HepG2 (cell line): ENCODE measurements around the gene CCDC57. TPM values are rescaled to one million over a fixed set of nuclear protein-coding genes. Genes with fewer than 3 reads are reported as not detected.
A peak's percentile ranks its signal among the peaks of the same experiment; 100 is the strongest.

Experiments
- AGO2 ChIP-seq: fragments of 200-400 bp; formaldehyde crosslinking; optimal IDR thresholded peaks from 2 replicates; pipeline ENCODE3; 2017; ENCODE audit warnings: mild to moderate bottlenecking, low read depth, low read length, moderate library complexity
- NFYC ChIP-seq: IDR thresholded peaks from 2 replicates; pipeline ENCODE4 v1.6.1; 2016; ENCODE audit warnings: missing genetic modification reagents, missing compliant biosample characterization
- NR2F1 ChIP-seq, 2 experiments: fragments of 450-650 bp in 1 of 2; formaldehyde crosslinking in 1 of 2; IDR thresholded peaks; 2 replicates each; pipeline versions ENCODE4 v1.5.0 to v1.6.1; 2016 to 2020; ENCODE audit warnings: mild to moderate bottlenecking in 1 of 2, missing compliant biosample characterization in 1 of 2, missing genetic modification reagents in 1 of 2, moderate library complexity in 1 of 2
- RFXAP ChIP-seq: sonication (generic); formaldehyde crosslinking; IDR thresholded peaks from 2 replicates; pipeline ENCODE4 v1.4.0; 2020; ENCODE audit warnings: missing genetic modification reagents, borderline replicate concordance
- RORA ChIP-seq: sonication (generic); formaldehyde crosslinking; IDR thresholded peaks from 2 replicates; pipeline ENCODE4 v1.5.0; 2020; ENCODE audit warnings: mild to moderate bottlenecking, missing genetic modification reagents, moderate library complexity
- SMYD3 ChIP-seq: sonication (generic); formaldehyde crosslinking; IDR thresholded peaks from 2 replicates; pipeline ENCODE4 v1.8.1; 2023; ENCODE audit warnings: mild to moderate bottlenecking, missing genetic modification reagents
- ZNF549 ChIP-seq: sonication (generic); formaldehyde crosslinking; IDR thresholded peaks from 2 replicates; pipeline ENCODE4 v1.5.0; 2020; ENCODE audit warnings: missing genetic modification reagents
- polyA plus RNA-seq, 8 experiments: library from polyadenylated mRNA; depleted of rRNA in 3 of 8; stranded (reverse) in 7 of 8; unstranded in 1 of 8; fragments of >200 nt; fragmentation: Illumina TruSeq in 4 of 8; extraction: Trizol in 4 of 8; gene quantifications; 2 replicates each; pipeline versions ENCODE4 v1.2.1 to v1.2.3, GENCODE V29; 2011 to 2016; ENCODE audit warnings: low read depth in 4 of 8, missing spikeins in 1 of 8, mixed read lengths in 1 of 8; ENCODE audit not compliant: insufficient read depth in 1 of 8
- total RNA-seq, 5 experiments: library from RNA; depleted of rRNA; stranded (reverse); fragments of >200 nt; fragmentation: Illumina TruSeq; extraction: Trizol; gene quantifications; 2 replicates each; pipeline ENCODE4 v1.2.3, GENCODE V29; 2016; ENCODE audit warnings: low read depth in 1 of 5
- TF ChIP-seq, protein P1 (sequence below): sonication (generic); formaldehyde crosslinking; IDR thresholded peaks from 2 replicates; pipeline ENCODE4 v1.4.0; 2020; ENCODE audit warnings: missing genetic modification reagents, borderline replicate concordance
- TF ChIP-seq, protein P2 (sequence below): sonication (generic); formaldehyde crosslinking; IDR thresholded peaks from 2 replicates; pipeline ENCODE4 v1.5.0; 2020; ENCODE audit warnings: mild to moderate bottlenecking, missing genetic modification reagents, borderline replicate concordance
- TF ChIP-seq, protein P3 (sequence below): sonication (generic); formaldehyde crosslinking; IDR thresholded peaks from 2 replicates; pipeline ENCODE4 v1.9.0; 2021; ENCODE audit warnings: mild to moderate bottlenecking, missing genetic modification reagents
- TF ChIP-seq, protein P4 (sequence below): IDR thresholded peaks from 2 replicates; pipeline ENCODE4 v1.6.1; 2016; ENCODE audit warnings: low read depth, borderline replicate concordance
- TF ChIP-seq, protein P5 (sequence below): sonication (generic); formaldehyde crosslinking; IDR thresholded peaks from 2 replicates; pipeline ENCODE4 v1.4.0; 2020; ENCODE audit warnings: mild to moderate bottlenecking, missing genetic modification reagents, borderline replicate concordance
- TF ChIP-seq, protein P6 (sequence below): sonication (generic); formaldehyde crosslinking; IDR thresholded peaks from 2 replicates; pipeline ENCODE4 v1.8.1; 2022; ENCODE audit warnings: mild to moderate bottlenecking, missing genetic modification reagents

CCDC57 gene
- total and polyA plus RNA-seq, 2 of the 13 experiments (the other 11 are each of a cell fraction or from before 2014, with no cell fraction given), result 59.3 to 59.9 TPM

DNA sequence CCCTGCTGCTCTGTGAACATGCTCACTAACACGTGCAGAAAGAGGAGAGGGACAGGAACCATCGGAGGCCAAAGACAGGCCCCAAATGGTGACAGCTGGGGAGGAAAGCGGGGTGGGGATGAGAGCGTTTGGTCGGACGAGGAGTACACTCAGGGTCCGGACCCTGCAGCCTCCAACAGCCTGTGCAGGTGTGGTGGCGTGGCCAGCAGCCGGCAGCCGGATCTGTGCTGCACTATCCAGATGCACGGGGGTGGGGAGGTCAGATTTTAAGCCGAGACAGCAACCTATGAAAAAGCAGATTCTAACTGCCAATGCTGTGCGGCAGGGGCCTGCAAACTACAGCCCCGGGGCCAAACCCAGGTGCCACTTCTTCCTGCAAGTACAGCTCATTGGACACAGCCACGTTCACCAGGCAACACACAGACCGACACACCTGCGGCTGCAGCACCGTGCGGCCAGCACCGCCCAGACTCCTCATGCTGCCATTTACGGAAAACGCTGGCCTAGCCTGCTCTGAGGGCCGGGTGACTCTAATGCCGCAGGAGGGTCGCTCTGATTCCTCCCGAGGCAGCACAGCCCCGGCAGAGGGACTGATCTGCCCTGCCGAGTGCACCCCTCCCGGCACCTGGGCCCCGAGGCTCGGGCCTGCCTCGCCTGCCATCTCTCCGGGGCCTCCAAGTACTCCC, 37.4 kb upstream of the CCDC57 start (continued):
- no peak for TF ChIP-seq NR2F1 (CRISPR knock-in tag; IDR thresholded peaks at IDR 0.05)
- TF ChIP-seq, protein P1, sequence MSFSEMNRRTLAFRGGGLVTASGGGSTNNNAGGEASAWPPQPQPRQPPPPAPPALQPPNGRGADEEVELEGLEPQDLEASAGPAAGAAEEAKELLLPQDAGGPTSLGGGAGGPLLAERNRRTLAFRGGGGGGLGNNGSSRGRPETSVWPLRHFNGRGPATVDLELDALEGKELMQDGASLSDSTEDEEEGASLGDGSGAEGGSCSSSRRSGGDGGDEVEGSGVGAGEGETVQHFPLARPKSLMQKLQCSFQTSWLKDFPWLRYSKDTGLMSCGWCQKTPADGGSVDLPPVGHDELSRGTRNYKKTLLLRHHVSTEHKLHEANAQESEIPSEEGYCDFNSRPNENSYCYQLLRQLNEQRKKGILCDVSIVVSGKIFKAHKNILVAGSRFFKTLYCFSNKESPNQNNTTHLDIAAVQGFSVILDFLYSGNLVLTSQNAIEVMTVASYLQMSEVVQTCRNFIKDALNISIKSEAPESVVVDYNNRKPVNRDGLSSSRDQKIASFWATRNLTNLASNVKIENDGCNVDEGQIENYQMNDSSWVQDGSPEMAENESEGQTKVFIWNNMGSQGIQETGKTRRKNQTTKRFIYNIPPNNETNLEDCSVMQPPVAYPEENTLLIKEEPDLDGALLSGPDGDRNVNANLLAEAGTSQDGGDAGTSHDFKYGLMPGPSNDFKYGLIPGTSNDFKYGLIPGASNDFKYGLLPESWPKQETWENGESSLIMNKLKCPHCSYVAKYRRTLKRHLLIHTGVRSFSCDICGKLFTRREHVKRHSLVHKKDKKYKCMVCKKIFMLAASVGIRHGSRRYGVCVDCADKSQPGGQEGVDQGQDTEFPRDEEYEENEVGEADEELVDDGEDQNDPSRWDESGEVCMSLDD (CRISPR knock-in tag), result no peak
- TF ChIP-seq, protein P2, sequence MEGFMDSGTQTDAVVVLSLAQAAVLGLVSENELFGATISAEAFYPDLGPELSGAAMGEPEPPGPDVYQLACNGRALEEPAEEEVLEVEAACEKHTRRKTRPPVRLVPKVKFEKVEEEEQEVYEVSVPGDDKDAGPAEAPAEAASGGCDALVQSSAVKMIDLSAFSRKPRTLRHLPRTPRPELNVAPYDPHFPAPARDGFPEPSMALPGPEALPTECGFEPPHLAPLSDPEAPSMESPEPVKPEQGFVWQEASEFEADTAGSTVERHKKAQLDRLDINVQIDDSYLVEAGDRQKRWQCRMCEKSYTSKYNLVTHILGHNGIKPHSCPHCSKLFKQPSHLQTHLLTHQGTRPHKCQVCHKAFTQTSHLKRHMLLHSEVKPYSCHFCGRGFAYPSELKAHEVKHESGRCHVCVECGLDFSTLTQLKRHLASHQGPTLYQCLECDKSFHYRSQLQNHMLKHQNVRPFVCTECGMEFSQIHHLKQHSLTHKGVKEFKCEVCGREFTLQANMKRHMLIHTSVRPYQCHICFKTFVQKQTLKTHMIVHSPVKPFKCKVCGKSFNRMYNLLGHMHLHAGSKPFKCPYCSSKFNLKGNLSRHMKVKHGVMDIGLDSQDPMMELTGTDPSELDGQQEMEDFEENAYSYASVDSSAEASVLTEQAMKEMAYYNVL, result no peak
- TF ChIP-seq, protein P3, sequence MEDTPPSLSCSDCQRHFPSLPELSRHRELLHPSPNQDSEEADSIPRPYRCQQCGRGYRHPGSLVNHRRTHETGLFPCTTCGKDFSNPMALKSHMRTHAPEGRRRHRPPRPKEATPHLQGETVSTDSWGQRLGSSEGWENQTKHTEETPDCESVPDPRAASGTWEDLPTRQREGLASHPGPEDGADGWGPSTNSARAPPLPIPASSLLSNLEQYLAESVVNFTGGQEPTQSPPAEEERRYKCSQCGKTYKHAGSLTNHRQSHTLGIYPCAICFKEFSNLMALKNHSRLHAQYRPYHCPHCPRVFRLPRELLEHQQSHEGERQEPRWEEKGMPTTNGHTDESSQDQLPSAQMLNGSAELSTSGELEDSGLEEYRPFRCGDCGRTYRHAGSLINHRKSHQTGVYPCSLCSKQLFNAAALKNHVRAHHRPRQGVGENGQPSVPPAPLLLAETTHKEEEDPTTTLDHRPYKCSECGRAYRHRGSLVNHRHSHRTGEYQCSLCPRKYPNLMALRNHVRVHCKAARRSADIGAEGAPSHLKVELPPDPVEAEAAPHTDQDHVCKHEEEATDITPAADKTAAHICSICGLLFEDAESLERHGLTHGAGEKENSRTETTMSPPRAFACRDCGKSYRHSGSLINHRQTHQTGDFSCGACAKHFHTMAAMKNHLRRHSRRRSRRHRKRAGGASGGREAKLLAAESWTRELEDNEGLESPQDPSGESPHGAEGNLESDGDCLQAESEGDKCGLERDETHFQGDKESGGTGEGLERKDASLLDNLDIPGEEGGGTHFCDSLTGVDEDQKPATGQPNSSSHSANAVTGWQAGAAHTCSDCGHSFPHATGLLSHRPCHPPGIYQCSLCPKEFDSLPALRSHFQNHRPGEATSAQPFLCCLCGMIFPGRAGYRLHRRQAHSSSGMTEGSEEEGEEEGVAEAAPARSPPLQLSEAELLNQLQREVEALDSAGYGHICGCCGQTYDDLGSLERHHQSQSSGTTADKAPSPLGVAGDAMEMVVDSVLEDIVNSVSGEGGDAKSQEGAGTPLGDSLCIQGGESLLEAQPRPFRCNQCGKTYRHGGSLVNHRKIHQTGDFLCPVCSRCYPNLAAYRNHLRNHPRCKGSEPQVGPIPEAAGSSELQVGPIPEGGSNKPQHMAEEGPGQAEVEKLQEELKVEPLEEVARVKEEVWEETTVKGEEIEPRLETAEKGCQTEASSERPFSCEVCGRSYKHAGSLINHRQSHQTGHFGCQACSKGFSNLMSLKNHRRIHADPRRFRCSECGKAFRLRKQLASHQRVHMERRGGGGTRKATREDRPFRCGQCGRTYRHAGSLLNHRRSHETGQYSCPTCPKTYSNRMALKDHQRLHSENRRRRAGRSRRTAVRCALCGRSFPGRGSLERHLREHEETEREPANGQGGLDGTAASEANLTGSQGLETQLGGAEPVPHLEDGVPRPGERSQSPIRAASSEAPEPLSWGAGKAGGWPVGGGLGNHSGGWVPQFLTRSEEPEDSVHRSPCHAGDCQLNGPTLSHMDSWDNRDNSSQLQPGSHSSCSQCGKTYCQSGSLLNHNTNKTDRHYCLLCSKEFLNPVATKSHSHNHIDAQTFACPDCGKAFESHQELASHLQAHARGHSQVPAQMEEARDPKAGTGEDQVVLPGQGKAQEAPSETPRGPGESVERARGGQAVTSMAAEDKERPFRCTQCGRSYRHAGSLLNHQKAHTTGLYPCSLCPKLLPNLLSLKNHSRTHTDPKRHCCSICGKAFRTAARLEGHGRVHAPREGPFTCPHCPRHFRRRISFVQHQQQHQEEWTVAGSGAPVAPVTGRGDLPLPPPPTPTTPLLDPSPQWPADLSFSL, result no peak
- TF ChIP-seq, protein P4, sequence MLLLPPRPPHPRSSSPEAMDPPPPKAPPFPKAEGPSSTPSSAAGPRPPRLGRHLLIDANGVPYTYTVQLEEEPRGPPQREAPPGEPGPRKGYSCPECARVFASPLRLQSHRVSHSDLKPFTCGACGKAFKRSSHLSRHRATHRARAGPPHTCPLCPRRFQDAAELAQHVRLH (CRISPR knock-in tag), result no peak
- 0 out of 2 replicates have a peak, but pooled peaks have one; percentile 33 for TF ChIP-seq RFXAP
- TF ChIP-seq AGO2, result peak; percentile 50
- TF ChIP-seq ZNF549 (CRISPR knock-in tag), result no peak
- no peak for TF ChIP-seq NFYC (CRISPR knock-in tag)
- TF ChIP-seq SMYD3 (CRISPR knock-in tag), result no peak
- TF ChIP-seq RORA, result no peak
- TF ChIP-seq, protein P5, sequence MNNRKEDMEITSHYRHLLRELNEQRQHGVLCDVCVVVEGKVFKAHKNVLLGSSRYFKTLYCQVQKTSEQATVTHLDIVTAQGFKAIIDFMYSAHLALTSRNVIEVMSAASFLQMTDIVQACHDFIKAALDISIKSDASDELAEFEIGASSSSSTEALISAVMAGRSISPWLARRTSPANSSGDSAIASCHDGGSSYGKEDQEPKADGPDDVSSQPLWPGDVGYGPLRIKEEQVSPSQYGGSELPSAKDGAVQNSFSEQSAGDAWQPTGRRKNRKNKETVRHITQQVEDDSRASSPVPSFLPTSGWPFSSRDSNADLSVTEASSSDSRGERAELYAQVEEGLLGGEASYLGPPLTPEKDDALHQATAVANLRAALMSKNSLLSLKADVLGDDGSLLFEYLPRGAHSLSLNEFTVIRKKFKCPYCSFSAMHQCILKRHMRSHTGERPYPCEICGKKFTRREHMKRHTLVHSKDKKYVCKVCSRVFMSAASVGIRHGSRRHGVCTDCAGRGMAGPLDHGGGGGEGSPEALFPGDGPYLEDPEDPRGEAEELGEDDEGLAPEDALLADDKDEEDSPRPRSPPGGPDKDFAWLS (CRISPR knock-in tag), result no peak
- TF ChIP-seq, protein P6, sequence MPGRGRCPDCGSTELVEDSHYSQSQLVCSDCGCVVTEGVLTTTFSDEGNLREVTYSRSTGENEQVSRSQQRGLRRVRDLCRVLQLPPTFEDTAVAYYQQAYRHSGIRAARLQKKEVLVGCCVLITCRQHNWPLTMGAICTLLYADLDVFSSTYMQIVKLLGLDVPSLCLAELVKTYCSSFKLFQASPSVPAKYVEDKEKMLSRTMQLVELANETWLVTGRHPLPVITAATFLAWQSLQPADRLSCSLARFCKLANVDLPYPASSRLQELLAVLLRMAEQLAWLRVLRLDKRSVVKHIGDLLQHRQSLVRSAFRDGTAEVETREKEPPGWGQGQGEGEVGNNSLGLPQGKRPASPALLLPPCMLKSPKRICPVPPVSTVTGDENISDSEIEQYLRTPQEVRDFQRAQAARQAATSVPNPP (CRISPR knock-in tag), result no peak
